ENCODE results near the gene MEG3. TPM values are rescaled to one million over a fixed set of nuclear protein-coding genes. Genes with fewer than 3 reads are reported as not detected.

The MEG3 gene
- total RNA-seq, 1 experiment from 2014 or later = not detected

DNA sequence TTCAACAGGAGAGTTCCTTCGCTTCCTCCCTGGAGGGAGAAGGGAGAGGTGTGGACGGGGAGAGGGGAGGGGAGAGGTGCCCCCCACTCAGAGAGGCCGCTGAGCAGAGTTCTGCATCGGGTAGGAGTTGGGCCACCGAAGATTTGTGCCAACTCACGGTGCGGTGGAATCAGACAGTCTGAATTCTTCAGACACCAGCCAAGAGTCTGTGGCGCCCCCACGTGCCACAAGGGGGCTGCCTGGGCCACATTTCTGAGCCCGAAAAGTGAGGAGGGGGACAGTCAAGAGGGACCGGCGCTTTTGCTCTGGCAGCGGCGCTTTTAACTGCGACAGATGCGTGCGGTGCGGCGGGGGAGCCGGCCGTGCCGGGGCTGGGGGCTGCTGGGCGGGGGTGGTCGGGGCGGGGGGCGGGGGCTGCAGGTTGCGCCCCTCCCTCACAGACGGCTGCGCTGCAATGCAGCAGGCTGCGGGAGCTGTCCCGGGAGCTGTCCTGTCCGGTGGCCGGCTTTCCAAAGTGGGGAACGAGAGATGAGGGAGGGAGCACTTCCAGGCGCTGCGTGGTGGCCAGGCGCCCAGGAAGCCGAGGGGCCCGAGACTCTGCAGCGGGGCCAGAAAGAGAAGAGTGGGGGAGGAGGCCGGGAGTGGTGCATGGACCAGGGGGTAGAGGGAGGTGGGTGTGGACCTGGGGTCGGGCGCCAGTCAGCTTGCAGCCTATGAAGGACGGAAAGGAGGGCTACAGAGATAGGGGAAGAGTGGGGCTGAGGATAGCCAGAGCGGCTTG, 78.6 kb downstream of the MEG3 start:
- H3K27me3 Mint-ChIP-seq (ENCODE audit: insufficient read depth, unreplicated experiment) = peaks cover 78% of the 10 kb centered on the region
- H3K4me3 Mint-ChIP-seq (ENCODE audit: unreplicated experiment) = no peak overlapping the region
- TF ChIP-seq, protein P1, sequence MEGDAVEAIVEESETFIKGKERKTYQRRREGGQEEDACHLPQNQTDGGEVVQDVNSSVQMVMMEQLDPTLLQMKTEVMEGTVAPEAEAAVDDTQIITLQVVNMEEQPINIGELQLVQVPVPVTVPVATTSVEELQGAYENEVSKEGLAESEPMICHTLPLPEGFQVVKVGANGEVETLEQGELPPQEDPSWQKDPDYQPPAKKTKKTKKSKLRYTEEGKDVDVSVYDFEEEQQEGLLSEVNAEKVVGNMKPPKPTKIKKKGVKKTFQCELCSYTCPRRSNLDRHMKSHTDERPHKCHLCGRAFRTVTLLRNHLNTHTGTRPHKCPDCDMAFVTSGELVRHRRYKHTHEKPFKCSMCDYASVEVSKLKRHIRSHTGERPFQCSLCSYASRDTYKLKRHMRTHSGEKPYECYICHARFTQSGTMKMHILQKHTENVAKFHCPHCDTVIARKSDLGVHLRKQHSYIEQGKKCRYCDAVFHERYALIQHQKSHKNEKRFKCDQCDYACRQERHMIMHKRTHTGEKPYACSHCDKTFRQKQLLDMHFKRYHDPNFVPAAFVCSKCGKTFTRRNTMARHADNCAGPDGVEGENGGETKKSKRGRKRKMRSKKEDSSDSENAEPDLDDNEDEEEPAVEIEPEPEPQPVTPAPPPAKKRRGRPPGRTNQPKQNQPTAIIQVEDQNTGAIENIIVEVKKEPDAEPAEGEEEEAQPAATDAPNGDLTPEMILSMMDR (IDR thresholded peaks at IDR 0.05; ENCODE audit: unreplicated experiment) = no peak
- ChIA-PET CTCF (interaction anchor here (0.7 kb wide), 1 partner anchor 523 kb away, joined by 4 read pairs; no protein-coding TSS in a partner anchor), POLR2A (no interaction called here)
- no peak overlapping the region for H3K27ac Mint-ChIP-seq (ENCODE audit: low read depth, unreplicated experiment)
- BruUV-seq (replicated peaks) = no TSS peak
- H3K36me3 Mint-ChIP-seq (ENCODE audit: insufficient read depth, unreplicated experiment) = no peaks in the 10 kb centered on the region
- no peak for DNase-seq (ENCODE audit: unreplicated experiment)
- intact Hi-C loops (cut with micrococcal nuclease) = loop anchor here (5.0 kb wide), 2 partner anchors 168 to 763 kb away; no protein-coding TSS in a partner anchor
- H3K9me3 Mint-ChIP-seq (ENCODE audit: unreplicated experiment) = no peaks in the 10 kb centered on the region
- peaks cover 5% of the 10 kb centered on the region for H3K4me1 Mint-ChIP-seq (ENCODE audit: insufficient read depth, unreplicated experiment)

DNA sequence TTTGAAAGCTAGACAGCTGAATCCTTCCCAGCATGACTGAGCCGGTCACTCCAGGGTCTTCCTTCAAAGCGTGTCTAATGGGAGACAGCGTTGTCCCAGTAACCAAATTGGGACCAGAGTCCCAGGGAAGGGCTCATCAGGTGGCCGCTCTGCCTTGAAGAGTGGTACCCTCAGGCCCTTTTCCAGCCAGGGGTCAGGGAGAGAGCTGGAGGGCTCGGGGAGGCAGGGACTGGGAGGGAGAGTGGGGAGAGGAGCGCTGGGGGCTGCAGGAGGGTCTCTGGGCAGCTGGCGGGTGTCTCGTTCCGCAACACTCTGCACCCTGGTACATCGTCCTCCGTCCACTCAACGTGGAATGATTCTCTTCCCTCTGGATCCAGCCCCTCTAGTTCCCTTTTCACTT, 79.2 kb downstream of the MEG3 start:
- BruUV-seq (replicated peaks) = no TSS peak
- Mint-ChIP-seq H3K4me3 (ENCODE audit: unreplicated experiment) (no peak overlapping the region), H3K27me3 (ENCODE audit: insufficient read depth, unreplicated experiment) (peaks cover 71% of the 10 kb centered on the region), H3K4me1 (ENCODE audit: insufficient read depth, unreplicated experiment) (peaks cover 5% of the 10 kb centered on the region), H3K9me3 (ENCODE audit: unreplicated experiment) (no peaks in the 10 kb centered on the region), H3K36me3 (ENCODE audit: insufficient read depth, unreplicated experiment) (no peaks in the 10 kb centered on the region), H3K27ac (ENCODE audit: low read depth, unreplicated experiment) (no peak overlapping the region)
- ChIA-PET CTCF (interaction anchor here (0.6 kb wide), 1 partner anchor 331 kb away, joined by 6 read pairs; no protein-coding TSS in a partner anchor), POLR2A (no interaction called here)
- DNase-seq (ENCODE audit: unreplicated experiment) = no peak
- TF ChIP-seq, protein P1 (IDR thresholded peaks at IDR 0.05; ENCODE audit: unreplicated experiment) = no peak
- intact Hi-C loops (cut with micrococcal nuclease) = no loop called here

DNA sequence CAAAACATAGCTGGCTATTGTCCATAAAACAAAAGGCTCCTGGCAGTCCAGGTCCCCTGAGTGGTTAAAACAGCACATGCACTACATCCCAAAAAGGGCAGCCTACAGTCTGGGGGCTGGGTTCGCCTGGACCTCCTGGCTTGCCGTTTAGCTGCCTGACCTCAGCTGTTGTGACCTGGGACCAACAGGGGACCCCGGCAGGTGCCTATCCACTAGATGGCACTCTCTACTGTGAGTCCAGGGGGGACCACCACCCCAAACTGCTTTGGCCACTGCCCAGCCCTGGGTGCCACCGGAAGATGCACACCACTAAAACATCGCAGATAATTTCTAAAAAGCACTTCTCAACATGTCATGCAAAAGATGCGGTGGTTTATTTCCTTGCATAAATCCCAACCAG, 80.5 kb downstream of the MEG3 start:
- BruUV-seq (replicated peaks) = no TSS peak
- CTCF ChIA-PET = interaction anchor here (0.6 to 0.7 kb wide), 2 partner anchors 314 to 721 kb away, joined by 3 to 4 read pairs; no protein-coding TSS in a partner anchor
- Mint-ChIP-seq H3K9me3 (ENCODE audit: unreplicated experiment) (no peaks in the 10 kb centered on the region), H3K27me3 (ENCODE audit: insufficient read depth, unreplicated experiment) (peaks cover 60% of the 10 kb centered on the region), H3K4me1 (ENCODE audit: insufficient read depth, unreplicated experiment) (peaks cover 5% of the 10 kb centered on the region), H3K4me3 (ENCODE audit: unreplicated experiment) (no peak overlapping the region), H3K27ac (ENCODE audit: low read depth, unreplicated experiment) (no peak overlapping the region), H3K36me3 (ENCODE audit: insufficient read depth, unreplicated experiment) (no peaks in the 10 kb centered on the region)
- intact Hi-C loops (cut with micrococcal nuclease) = loop anchor here (2.0 kb wide), 1 partner anchor 328 kb away; no protein-coding TSS in a partner anchor
- POLR2A ChIA-PET = no interaction called here
- TF ChIP-seq, protein P1 (IDR thresholded peaks at IDR 0.05; ENCODE audit: unreplicated experiment) = peak; percentile 39
- DNase-seq (ENCODE audit: unreplicated experiment) = no peak

DNA sequence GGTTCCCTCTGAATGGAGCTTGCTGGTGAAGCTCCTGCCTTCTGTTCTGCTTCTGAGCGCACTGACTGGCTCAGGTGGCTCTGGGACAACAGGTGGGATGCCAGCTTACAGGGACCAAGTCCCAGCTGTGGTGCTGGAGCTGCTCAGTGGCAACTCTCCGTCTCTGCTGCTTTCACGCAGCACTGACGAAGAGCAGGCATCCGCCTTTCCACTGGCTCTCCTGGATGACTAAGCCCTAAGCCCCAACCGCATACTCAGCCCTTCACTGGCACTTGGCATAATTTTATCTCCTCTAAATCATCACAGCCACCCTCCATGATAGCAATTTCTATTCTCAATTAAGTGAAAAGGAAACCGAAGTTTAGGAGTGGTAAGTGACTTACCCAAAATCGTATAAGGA, 81.3 kb downstream of the MEG3 start:
- Mint-ChIP-seq H3K27ac (ENCODE audit: low read depth, unreplicated experiment) (no peak overlapping the region), H3K4me3 (ENCODE audit: unreplicated experiment) (no peak overlapping the region), H3K27me3 (ENCODE audit: insufficient read depth, unreplicated experiment) (peaks cover 51% of the 10 kb centered on the region), H3K9me3 (ENCODE audit: unreplicated experiment) (no peaks in the 10 kb centered on the region), H3K36me3 (ENCODE audit: insufficient read depth, unreplicated experiment) (no peaks in the 10 kb centered on the region), H3K4me1 (ENCODE audit: insufficient read depth, unreplicated experiment) (peaks cover 7% of the 10 kb centered on the region)
- CTCF ChIA-PET = no interaction called here
- TF ChIP-seq, protein P1 (IDR thresholded peaks at IDR 0.05; ENCODE audit: unreplicated experiment) = no peak
- DNase-seq (ENCODE audit: unreplicated experiment) = no peak
- POLR2A ChIA-PET = no interaction called here
- no TSS peak for BruUV-seq (replicated peaks)
- intact Hi-C loops (cut with micrococcal nuclease) = loop anchor here (2.0 kb wide), 1 partner anchor 328 kb away; no protein-coding TSS in a partner anchor
